HepG2 (cell line): ENCODE measurements around the gene THBS4. TPM values are rescaled to one million over a fixed set of nuclear protein-coding genes. Genes with fewer than 3 reads are reported as not detected.

Experiments
- CBFB ChIP-seq: sonication (generic); formaldehyde crosslinking; IDR thresholded peaks from 2 replicates; pipeline ENCODE4 v1.4.0; 2020; ENCODE audit warnings: missing genetic modification reagents
- KIAA2018 ChIP-seq: sonication (generic); formaldehyde crosslinking; IDR thresholded peaks from 2 replicates; pipeline ENCODE4 v1.5.0; 2020; ENCODE audit warnings: mild to moderate bottlenecking, missing genetic modification reagents, borderline replicate concordance
- MZF1 ChIP-seq: sonication (generic); formaldehyde crosslinking; IDR thresholded peaks from 2 replicates; pipeline ENCODE4 v1.8.1; 2023; ENCODE audit warnings: mild to moderate bottlenecking, missing genetic modification reagents, borderline replicate concordance
- RBM39 ChIP-seq: fragments of 200-400 bp; formaldehyde crosslinking; IDR thresholded peaks from one replicate; pipeline ENCODE4 v1.6.1; 2018; ENCODE audit warnings: antibody characterized with exemption, mild to moderate bottlenecking, low read depth, low read length; ENCODE audit not compliant: poor library complexity, severe bottlenecking
- ZNF777 ChIP-seq: sonication (generic); formaldehyde crosslinking; IDR thresholded peaks from 2 replicates; pipeline ENCODE4 v1.4.0; 2020; ENCODE audit warnings: missing genetic modification reagents
- polyA plus RNA-seq, 8 experiments: library from polyadenylated mRNA; depleted of rRNA in 3 of 8; stranded (reverse) in 7 of 8; unstranded in 1 of 8; fragments of >200 nt; fragmentation: Illumina TruSeq in 4 of 8; extraction: Trizol in 4 of 8; gene quantifications; 2 replicates each; pipeline versions ENCODE4 v1.2.1 to v1.2.3, GENCODE V29; 2011 to 2016; ENCODE audit warnings: low read depth in 4 of 8, missing spikeins in 1 of 8, mixed read lengths in 1 of 8; ENCODE audit not compliant: insufficient read depth in 1 of 8
- total RNA-seq, 5 experiments: library from RNA; depleted of rRNA; stranded (reverse); fragments of >200 nt; fragmentation: Illumina TruSeq; extraction: Trizol; gene quantifications; 2 replicates each; pipeline ENCODE4 v1.2.3, GENCODE V29; 2016; ENCODE audit warnings: low read depth in 1 of 5

Gene THBS4
- total and polyA plus RNA-seq, 2 of the 13 experiments (the other 11 are each of a cell fraction or from before 2014, with no cell fraction given), result 0.60 to 1.2 TPM

GRCh38 chr5:80060966-80061365 lies 25.8 kb downstream of the THBS4 start (continued):
- TF ChIP-seq MZF1 (no peak), RBM39 (no peak), KIAA2018 (CRISPR knock-in tag) (no peak), ZNF777 (CRISPR knock-in tag) (no peak), CBFB (CRISPR knock-in tag) (no peak)
